Fibroblast of villous mesenchyme (primary cell): ENCODE results near the gene MSL2. TPM values are rescaled to one million over a fixed set of nuclear protein-coding genes. Genes with fewer than 3 reads are reported as not detected.

ENCODE experiments used
- DNase-seq: peaks from one replicate; pipeline ENCODE4 v3.0.0-alpha.2; 2010; ENCODE audit warnings: low read depth
- H3K4me3 ChIP-seq: 2 replicates; pipeline ENCODE4 v1.5.1; 2011; ENCODE audit warnings: low read depth, mild to moderate bottlenecking, low read length
- total RNA-seq: library from RNA; depleted of rRNA; stranded (reverse); fragments of >200 nt; gene quantifications from 2 replicates; pipeline ENCODE4 v1.2.3, GENCODE V29; 2012
- TF ChIP-seq, protein P1 (sequence below): IDR thresholded peaks from 2 replicates; pipeline ENCODE4 v1.5.1; 2012; ENCODE audit warnings: low read depth, mild to moderate bottlenecking, low read length; ENCODE audit not compliant: insufficient read depth

MSL2 gene
- total RNA-seq, 1 donor: 22.0 TPM

DNA sequence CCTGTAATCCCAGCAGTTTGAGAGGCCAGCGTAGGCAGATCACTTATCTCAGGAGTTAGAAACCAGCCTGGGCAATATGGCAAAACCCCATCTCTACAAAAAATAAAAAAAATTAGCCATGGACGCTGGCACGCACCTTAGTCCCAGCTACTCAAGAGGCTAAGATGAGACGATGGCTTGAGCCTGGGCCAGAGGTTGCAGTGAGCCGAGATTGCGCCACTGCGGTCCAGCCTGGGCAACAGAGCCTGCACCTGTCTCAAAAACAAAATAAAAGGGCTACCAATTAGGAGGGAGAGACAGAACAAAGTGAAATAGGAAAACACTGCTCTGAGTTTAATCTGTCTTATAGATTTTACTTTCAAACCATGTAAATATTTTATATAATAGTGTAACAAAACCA is 33.8 kb downstream of the MSL2 start:
- DNase-seq: no peak
- TF ChIP-seq, protein P1, sequence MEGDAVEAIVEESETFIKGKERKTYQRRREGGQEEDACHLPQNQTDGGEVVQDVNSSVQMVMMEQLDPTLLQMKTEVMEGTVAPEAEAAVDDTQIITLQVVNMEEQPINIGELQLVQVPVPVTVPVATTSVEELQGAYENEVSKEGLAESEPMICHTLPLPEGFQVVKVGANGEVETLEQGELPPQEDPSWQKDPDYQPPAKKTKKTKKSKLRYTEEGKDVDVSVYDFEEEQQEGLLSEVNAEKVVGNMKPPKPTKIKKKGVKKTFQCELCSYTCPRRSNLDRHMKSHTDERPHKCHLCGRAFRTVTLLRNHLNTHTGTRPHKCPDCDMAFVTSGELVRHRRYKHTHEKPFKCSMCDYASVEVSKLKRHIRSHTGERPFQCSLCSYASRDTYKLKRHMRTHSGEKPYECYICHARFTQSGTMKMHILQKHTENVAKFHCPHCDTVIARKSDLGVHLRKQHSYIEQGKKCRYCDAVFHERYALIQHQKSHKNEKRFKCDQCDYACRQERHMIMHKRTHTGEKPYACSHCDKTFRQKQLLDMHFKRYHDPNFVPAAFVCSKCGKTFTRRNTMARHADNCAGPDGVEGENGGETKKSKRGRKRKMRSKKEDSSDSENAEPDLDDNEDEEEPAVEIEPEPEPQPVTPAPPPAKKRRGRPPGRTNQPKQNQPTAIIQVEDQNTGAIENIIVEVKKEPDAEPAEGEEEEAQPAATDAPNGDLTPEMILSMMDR: no peak
- H3K4me3 ChIP-seq: no peak overlapping the region

DNA sequence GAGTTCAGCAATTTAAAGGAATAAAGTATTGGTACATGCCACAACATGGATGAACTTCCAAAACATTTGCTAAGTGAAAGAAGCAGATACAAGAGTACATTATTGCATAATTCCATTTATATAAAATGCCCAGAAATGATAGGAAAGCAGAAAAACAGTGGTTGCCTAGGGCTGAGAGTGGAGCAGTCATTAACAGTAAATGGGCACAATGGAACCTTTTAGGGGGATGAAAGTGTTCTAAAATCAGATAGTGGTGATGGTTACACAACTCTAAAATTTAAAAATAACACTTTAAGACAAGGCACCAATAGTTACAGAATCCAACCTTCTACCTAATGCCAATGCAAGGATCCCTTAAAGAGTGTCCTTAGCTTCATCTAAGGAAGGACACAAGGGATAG is 34.6 kb downstream of the MSL2 start:
- no peak for DNase-seq
- no peak overlapping the region for H3K4me3 ChIP-seq
- TF ChIP-seq, protein P1: no peak

- DNase-seq: no peak
- TF ChIP-seq, protein P1: no peak
Observed at GRCh38 chr3:136152963-136153362, 43.2 kb downstream of the MSL2 start.

DNA sequence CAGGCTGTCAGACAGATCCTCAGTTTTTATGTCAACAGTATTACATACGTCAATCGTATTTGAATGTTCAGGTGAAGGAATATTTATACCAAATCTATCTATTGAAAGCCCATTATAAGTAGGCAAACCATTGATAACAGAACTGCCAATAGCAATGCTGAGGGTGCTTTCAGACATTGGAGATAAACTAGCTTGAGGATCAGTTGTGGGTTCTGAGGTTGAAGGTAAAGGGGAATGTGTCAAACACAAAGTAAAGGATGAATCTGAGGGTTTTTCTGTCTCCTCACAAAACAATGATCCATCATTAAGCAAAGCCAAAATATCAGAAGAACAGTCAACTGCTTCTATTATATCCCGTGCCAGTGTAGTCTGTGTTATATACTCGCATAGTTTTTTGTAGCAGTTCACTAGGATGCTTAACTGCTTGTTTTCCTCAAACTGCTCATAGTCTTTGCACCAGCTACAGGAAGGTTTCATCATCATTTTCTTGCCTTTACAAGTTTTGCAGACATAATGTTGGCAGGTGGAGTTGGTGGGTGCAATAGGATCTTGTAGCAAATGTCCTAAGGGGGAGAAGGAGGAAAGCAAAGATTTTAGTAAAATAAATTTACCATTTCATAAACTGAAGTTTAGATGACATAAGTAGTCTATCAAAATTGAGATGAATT is 43.8 kb downstream of the MSL2 start:
- no peak overlapping the region for H3K4me3 ChIP-seq
- TF ChIP-seq, protein P1: no peak
- DNase-seq: no peak

More at GRCh38 chr3:136152963-136153362, 43.2 kb downstream of the MSL2 start:
- H3K4me3 ChIP-seq: no peak overlapping the region

- TF ChIP-seq, protein P1: no peak
Observed at GRCh38 chr3:136151219-136151618, 44.9 kb downstream of the MSL2 start.

DNA sequence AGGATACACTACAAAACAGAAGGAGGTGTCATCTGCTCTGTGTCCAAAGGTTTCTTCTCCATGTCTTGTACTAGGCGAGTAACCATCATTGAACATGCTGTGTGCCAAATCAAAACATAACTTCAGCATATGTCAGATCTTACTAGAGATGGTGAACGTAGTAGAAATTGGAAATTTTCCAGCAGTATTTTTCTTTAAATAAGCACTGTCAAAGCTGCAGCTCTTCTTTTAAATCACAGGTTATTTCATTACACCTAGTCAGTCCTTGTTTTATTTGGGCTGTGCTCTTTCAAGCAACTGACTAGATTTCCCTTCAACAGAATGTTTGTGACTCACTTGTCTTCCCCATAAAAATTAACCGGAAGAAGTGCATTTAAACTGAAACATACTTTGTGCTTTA is 46.5 kb downstream of the MSL2 start:
- peak; percentile 56 for DNase-seq
- TF ChIP-seq, protein P1: no peak
- no peak overlapping the region for H3K4me3 ChIP-seq

More at GRCh38 chr3:136151219-136151618, 44.9 kb downstream of the MSL2 start:
- peak; percentile 50 for DNase-seq
- H3K4me3 ChIP-seq: no peak overlapping the region
